BJ (cell line): ENCODE data around the gene INSM2. TPM values are rescaled to one million over a fixed set of nuclear protein-coding genes. Genes with fewer than 3 reads are reported as not detected.

Experiments used
- CTCF ChIA-PET: fragments of 350-600 bp; formaldehyde crosslinking; extraction: SDS; loops from one replicate; lab custom pipeline; 2021; ENCODE audit warnings: antibody characterized with exemption, inconsistent platforms; lab: Yijun Ruan, JAX
- POLR2A ChIA-PET: fragments of 300-600 bp; sonication (Branson Sonifier 250); formaldehyde crosslinking; extraction: SDS; loops from one replicate; lab custom pipeline; 2021; ENCODE audit warnings: antibody characterized with exemption; lab: Charles Lee
- DNase-seq: peaks from one replicate; pipeline ENCODE4 v3.0.0-alpha.2; 2011; ENCODE audit warnings: low read depth
- H3K27me3 ChIP-seq: 2 replicates; pipeline ENCODE4 v1.6.0; 2011; ENCODE audit warnings: low read length; ENCODE audit not compliant: control insufficient read depth, insufficient read depth
- H3K36me3 ChIP-seq: 2 replicates; pipeline ENCODE4 v1.5.1; 2011; ENCODE audit warnings: low read length; ENCODE audit not compliant: control insufficient read depth, insufficient read depth
- H3K4me3 ChIP-seq: 2 replicates; pipeline ENCODE4 v1.5.1; 2011; ENCODE audit warnings: low read depth, mild to moderate bottlenecking, control low read depth, low read length
- CTCF ChIP-seq: IDR thresholded peaks from 2 replicates; pipeline ENCODE4 v1.5.1; 2011; ENCODE audit warnings: low read depth, mild to moderate bottlenecking, control low read depth, inconsistent platforms, low read length, moderate library complexity; ENCODE audit not compliant: insufficient read depth
- polyA plus RNA-seq: library from polyadenylated mRNA; depleted of rRNA; stranded (reverse); fragments of >200 nt; gene quantifications from 2 replicates; pipeline ENCODE4 v1.2.3, GENCODE V29; 2011

INSM2 gene
- polyA plus RNA-seq, 1 experiment, result not detected

GRCh38 chr14:35515916-35516315 is 18.0 kb upstream of the INSM2 start:
- CTCF ChIA-PET, result no interaction called here
- Histone ChIP-seq H3K27me3 (no peaks in the 10 kb centered on the region), H3K4me3 (no peak overlapping the region), H3K36me3 (no peaks in the 10 kb centered on the region)
- TF ChIP-seq CTCF, result no peak
- POLR2A ChIA-PET, result no interaction called here
- no peak for DNase-seq

GRCh38 chr14:35519986-35520385 is 14.0 kb upstream of the INSM2 start:
- POLR2A ChIA-PET, result no interaction called here
- no peaks in the 10 kb centered on the region for H3K36me3 ChIP-seq
- DNase-seq, result no peak
- H3K27me3 ChIP-seq, result no peaks in the 10 kb centered on the region
- no peak overlapping the region for H3K4me3 ChIP-seq
- TF ChIP-seq CTCF, result no peak
- CTCF ChIA-PET, result no interaction called here

- Histone ChIP-seq H3K27me3 (no peaks in the 10 kb centered on the region; the same call in 1 of the 2 replicates), H3K4me3 (no peak overlapping the region), H3K36me3 (no peaks in the 10 kb centered on the region)
- ChIA-PET POLR2A (no interaction called here), CTCF (no interaction called here)
- TF ChIP-seq CTCF, result no peak
- DNase-seq, result no peak
These were observed 8.3 kb upstream of the INSM2 start for GRCh38 chr14:35525695-35526094.

- DNase-seq, result no peak
- Histone ChIP-seq H3K4me3 (no peak overlapping the region), H3K36me3 (no peaks in the 10 kb centered on the region), H3K27me3 (no peaks in the 10 kb centered on the region; the same call in none of the 2 replicates)
- POLR2A ChIA-PET, result no interaction called here
- CTCF ChIA-PET, result no interaction called here
- no peak for TF ChIP-seq CTCF
These were observed 7.0 kb upstream of the INSM2 start for GRCh38 chr14:35526962-35527361.

GRCh38 chr14:35531960-35532747 is 1.8 kb upstream of the INSM2 start:
- Histone ChIP-seq H3K4me3 (no peak overlapping the region), H3K27me3 (peaks cover 14% of the 10 kb centered on the region), H3K36me3 (no peaks in the 10 kb centered on the region)
- no peak for DNase-seq
- TF ChIP-seq CTCF, result no peak
- ChIA-PET POLR2A (no interaction called here), CTCF (no interaction called here)
